B cell (primary cell): ENCODE results near the gene ESPL1. TPM values are rescaled to one million over a fixed set of nuclear protein-coding genes. Genes with fewer than 3 reads are reported as not detected.

Source experiments
- ATAC-seq: fragments of 200-7000 bp; cut with Tn5 transposase; one replicate; pipeline ENCODE4 v1.10.0; 2021; ENCODE audit warnings: low read depth, mild to moderate bottlenecking, moderate number of reproducible peaks, moderate library complexity
- CTCF ChIA-PET: fragments of 350-600 bp; sonication (Branson Sonifier 250); formaldehyde crosslinking; loops from one replicate; lab custom pipeline; 2021; ENCODE audit warnings: antibody characterized with exemption, inconsistent platforms; lab: Charles Lee
- POLR2A ChIA-PET: fragments of 350-600 bp; sonication (Branson Sonifier 250); formaldehyde crosslinking; loops from one replicate; lab custom pipeline; 2021; ENCODE audit warnings: antibody characterized with exemption; lab: Charles Lee
- DNase-seq: peaks from one replicate; pipeline ENCODE4 v3.0.0; 2013
- H2AFZ ChIP-seq: 2 replicates; pipeline ENCODE4 v1.6.1; 2012; ENCODE audit warnings: mild to moderate bottlenecking, low read depth, low read length; ENCODE audit not compliant: insufficient read depth, poor library complexity, severe bottlenecking
- H3K27ac ChIP-seq, 2 donors: 1 replicate in 1 of 2; 2 replicates in 1 of 2; pipeline ENCODE4 v1.5.1; 2012 to 2013; ENCODE audit warnings: low read length in 2 of 2, mild to moderate bottlenecking in 2 of 2, moderate library complexity in 1 of 2
- H3K27me3 ChIP-seq, 4 experiments: fragments of 200-600 bp in 1 of 4; sonication (generic) in 1 of 4; replicated peaks in 1 of 4; 1 replicate in 2 of 4; 2 replicates in 2 of 4; pipeline versions ENCODE4 v1.6.1 to v1.7.0; 2013 to 2016; ENCODE audit warnings: low read length in 3 of 4, mild to moderate bottlenecking in 2 of 4, mixed read lengths in 1 of 4, moderate library complexity in 1 of 4; ENCODE audit not compliant: insufficient read depth in 4 of 4, control insufficient read depth in 3 of 4; ENCODE audit errors: control extremely low read depth in 1 of 4
- H3K36me3 ChIP-seq, 2 experiments: replicated peaks in 1 of 2; 1 replicate in 1 of 2; 2 replicates in 1 of 2; pipeline versions ENCODE4 v1.6.1 to v1.7.1; 2013; ENCODE audit warnings: low read length in 1 of 2; ENCODE audit not compliant: insufficient read depth in 2 of 2, control insufficient read depth in 1 of 2; ENCODE audit errors: control extremely low read depth in 1 of 2, extremely low read depth in 1 of 2
- H3K4me1 ChIP-seq, 2 donors: fragments of 200-600 bp in 1 of 2; sonication (generic) in 1 of 2; 1 replicate in 1 of 2; 2 replicates in 1 of 2; pipeline versions ENCODE4 v1.5.1 to v1.6.1; 2013 to 2017; ENCODE audit warnings: low read length in 2 of 2; ENCODE audit not compliant: control insufficient read depth in 2 of 2, insufficient read depth in 2 of 2
- H3K4me2 ChIP-seq: replicated peaks from 2 replicates; pipeline ENCODE3; 2012; ENCODE audit warnings: mild to moderate bottlenecking, low read depth, low read length; ENCODE audit not compliant: poor library complexity, severe bottlenecking
- H3K4me3 ChIP-seq, 5 experiments: fragments of 200-600 bp in 1 of 5; sonication (generic) in 1 of 5; 1 replicate in 3 of 5; 2 replicates in 2 of 5; pipeline versions ENCODE4 v1.5.1 to v1.7.0; 2011 to 2016; ENCODE audit warnings: low read length in 4 of 5, mild to moderate bottlenecking in 4 of 5, low read depth in 2 of 5, control low read depth in 1 of 5, moderate library complexity in 1 of 5; ENCODE audit not compliant: insufficient read depth in 1 of 5; ENCODE audit errors: control extremely low read depth in 1 of 5, extremely low read depth in 1 of 5
- H3K79me2 ChIP-seq: fragments of 200-600 bp; sonication (generic); one replicate; pipeline ENCODE4 v1.6.0; 2016; ENCODE audit warnings: low read length; ENCODE audit not compliant: control insufficient read depth, insufficient read depth
- H3K9ac ChIP-seq: fragments of 200-600 bp; sonication (generic); 2 replicates; pipeline ENCODE4 v1.6.1; 2017; ENCODE audit warnings: mild to moderate bottlenecking, low read length, moderate library complexity
- H3K9me3 ChIP-seq, 3 donors: one replicate each; pipeline versions ENCODE4 v1.6.1 to v1.7.1; 2013; ENCODE audit warnings: low read length in 2 of 3; ENCODE audit not compliant: control insufficient read depth in 2 of 3, insufficient read depth in 1 of 3; ENCODE audit errors: control extremely low read depth in 1 of 3
- H4K20me1 ChIP-seq: 2 replicates; pipeline ENCODE4 v1.6.0; 2012; ENCODE audit warnings: mild to moderate bottlenecking, low read length; ENCODE audit not compliant: insufficient read depth, control insufficient read depth, poor library complexity, severe bottlenecking
- H3K27ac Mint-ChIP-seq: one replicate; pipeline ENCODE4 v1.8.0; 2021; ENCODE audit warnings: mixed read lengths
- H3K27me3 Mint-ChIP-seq: one replicate; pipeline ENCODE4 v1.8.0; 2021; ENCODE audit warnings: mixed read lengths
- H3K4me1 Mint-ChIP-seq: one replicate; pipeline ENCODE4 v1.8.0; 2021; ENCODE audit warnings: mixed read lengths
- H3K4me3 Mint-ChIP-seq: one replicate; pipeline ENCODE4 v1.8.0; 2021; ENCODE audit warnings: mixed read lengths
- H3K9me3 Mint-ChIP-seq: one replicate; pipeline ENCODE4 v1.8.0; 2022; ENCODE audit warnings: mixed read lengths; ENCODE audit not compliant: insufficient read depth
- CTCF ChIP-seq: fragments of 200-600 bp; IDR thresholded peaks from one replicate; pipeline ENCODE4 v1.8.0; 2022; ENCODE audit warnings: antibody characterized with exemption, mild to moderate bottlenecking
- EZH2 ChIP-seq: IDR thresholded peaks from 2 replicates; pipeline ENCODE4 v1.6.1; 2012; ENCODE audit warnings: borderline replicate concordance, low read depth, mild to moderate bottlenecking, moderate library complexity, low read length; ENCODE audit not compliant: insufficient read depth, poor library complexity, severe bottlenecking
- WGBS: methylation state at CpG from one replicate; pipeline ENCODE4 v1.1.5; 2013; ENCODE audit warnings: missing lambda C conversion rate; ENCODE audit not compliant: insufficient coverage; 5-methylcytosine and 5-hydroxymethylcytosine counted together
- intact Hi-C: fragments of 100-400 bp; cut with micrococcal nuclease; formaldehyde crosslinking; loops from one replicate; pipeline ENCODE4 v1.10.0; 2022
- polyA minus RNA-seq: library from RNA; depleted of rRNA, polyadenylated mRNA; stranded (reverse); fragments of >200 nt; gene quantifications from 2 replicates; pipeline ENCODE4 v1.2.3, GENCODE V29; 2012
- polyA plus RNA-seq: library from polyadenylated mRNA; depleted of rRNA; stranded (reverse); fragments of >200 nt; gene quantifications from 2 replicates; pipeline ENCODE4 v1.2.3, GENCODE V29; 2012
- total RNA-seq, 2 donors: library from RNA; stranded (reverse); fragments of 120-200 nt in 1 of 2; gene quantifications; 1 replicate in 1 of 2; 2 replicates in 1 of 2; pipeline versions ENCODE4 v1.2.3 to v1.2.4, GENCODE V29; 2013 to 2022

ESPL1 gene
- total RNA-seq, result 1.7 and 2.4 TPM in 2 replicates
- total RNA-seq (2013), result 0.56 TPM
- polyA plus RNA-seq, result 0.88 and 1.1 TPM in 2 replicates
- polyA minus RNA-seq, result 0.94 and 3.3 TPM in 2 replicates

- H3K36me3 ChIP-seq, result no peaks in the 10 kb centered on the region
Observed at GRCh38 chr12:53267999-53268629, at the start of gene ESPL1. Gene ESPL1 (plus strand): TSS chr12:53268299. CDS start chr12:53268767, 468 bp downstream.

More at GRCh38 chr12:53267999-53268629, at the start of gene ESPL1:
- H2AFZ ChIP-seq, result peak within 1 kb of the TSS; percentile 91
- no peaks in the 10 kb centered on the region for H4K20me1 ChIP-seq
- peak within 1 kb of the TSS; percentile 68 to 92 for H3K27ac ChIP-seq
- Mint-ChIP-seq H3K4me1 (peaks cover 21% of the 10 kb centered on the region), H3K4me3 (peak within 1 kb of the TSS; percentile 97), H3K27ac (peak within 1 kb of the TSS; percentile 87), H3K27me3 (no peaks in the 10 kb centered on the region), H3K9me3 (no peaks in the 10 kb centered on the region)
- peak; percentile 93 for ATAC-seq
- ChIA-PET CTCF (interaction anchor here (0.7 to 14.1 kb wide), 26 partner anchors 10 to 188 kb away, joined by 3 to 272 read pairs (median 7); partner anchors contain the start of genes AAAS, CSAD, ITGB7 and MYG1), POLR2A (interaction anchor here (0.6 to 3.6 kb wide), 13 partner anchors 10 to 129 kb away, joined by 3 to 29 read pairs (median 5); partner anchors contain the start of genes CSAD, MYG1, PFDN5 and ZNF740)
- peak within 1 kb of the TSS; percentile 95 for H3K9ac ChIP-seq
- intact Hi-C loops, result loop anchor here (1.0 kb wide), 7 partner anchors 12 to 88 kb away; partner anchors contain the start of genes AAAS, CSAD, PFDN5 and ZNF740
- WGBS, result under 1% methylated on average over 54 of the region's 58 CpGs
- no peaks in the 10 kb centered on the region for H3K27me3 ChIP-seq
- H3K4me2 ChIP-seq, result peak within 1 kb of the TSS; percentile 99
- TF ChIP-seq CTCF, result peak; percentile 49
- TF ChIP-seq EZH2, result no peak
- H3K9me3 ChIP-seq, result no peaks in the 10 kb centered on the region
- peaks cover 13 to 20% of the 10 kb centered on the region in 2 donors for H3K4me1 ChIP-seq
- peak; percentile 92 for DNase-seq
- peak within 1 kb of the TSS; percentile 63 to 90 (median 70) for H3K4me3 ChIP-seq
- H3K79me2 ChIP-seq, result peaks cover 34% of the 10 kb centered on the region
